GM21717 (cell line): Measurements from ENCODE around the gene GPI.
A peak's percentile ranks its signal among the peaks of the same experiment; 100 is the strongest.

Experiments used
- ATAC-seq: cut with Tn5 transposase; IDR thresholded peaks from one replicate; pipeline ENCODE4 v1.9.1; 2021; ENCODE audit warnings: mild to moderate bottlenecking, moderate library complexity; ENCODE audit not compliant: unreplicated experiment

The GPI gene

DNA sequence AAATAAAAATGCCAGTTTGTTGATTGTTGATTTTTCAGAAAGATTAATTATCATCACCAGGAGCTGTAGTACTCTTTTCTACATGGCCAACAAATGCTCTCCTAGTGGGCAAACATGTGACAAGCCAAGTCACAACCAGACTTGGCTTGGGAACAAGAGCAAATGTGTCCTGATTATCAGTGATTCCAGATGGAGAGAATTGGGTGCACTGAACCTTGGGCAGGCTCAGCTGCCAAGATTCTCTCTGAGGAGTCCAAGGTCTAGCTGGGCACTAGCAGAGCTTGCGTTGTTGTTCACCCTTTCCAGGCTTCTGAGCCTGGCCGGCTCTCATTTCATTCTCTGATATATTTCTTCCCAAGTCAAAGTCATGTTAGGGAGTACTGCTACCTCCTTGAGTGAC lies 27.3 kb upstream of the GPI start:
- no peak for ATAC-seq

GRCh38 chr19:34341935-34342680 lies 22.9 kb upstream of the GPI start:
- ATAC-seq: no peak

DNA sequence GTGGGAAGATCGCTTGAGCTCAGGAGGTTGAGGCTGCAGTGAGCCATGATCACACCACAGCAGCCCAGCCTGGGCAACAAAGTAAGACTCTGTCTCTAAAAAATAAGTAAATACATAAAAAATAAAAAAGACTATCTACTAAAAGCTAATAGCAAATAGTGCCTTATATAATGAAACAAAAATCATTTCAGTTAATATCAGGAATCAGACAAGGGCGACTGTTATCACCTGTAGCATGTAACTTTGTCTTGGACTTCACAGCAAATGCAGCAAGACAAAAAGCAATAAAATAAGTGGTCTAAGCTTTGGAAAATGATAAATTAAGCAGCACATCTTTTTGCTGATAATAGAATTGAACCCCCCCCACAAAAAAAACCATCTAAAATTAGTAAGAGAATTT lies 21.2 kb upstream of the GPI start:
- no peak for ATAC-seq

DNA sequence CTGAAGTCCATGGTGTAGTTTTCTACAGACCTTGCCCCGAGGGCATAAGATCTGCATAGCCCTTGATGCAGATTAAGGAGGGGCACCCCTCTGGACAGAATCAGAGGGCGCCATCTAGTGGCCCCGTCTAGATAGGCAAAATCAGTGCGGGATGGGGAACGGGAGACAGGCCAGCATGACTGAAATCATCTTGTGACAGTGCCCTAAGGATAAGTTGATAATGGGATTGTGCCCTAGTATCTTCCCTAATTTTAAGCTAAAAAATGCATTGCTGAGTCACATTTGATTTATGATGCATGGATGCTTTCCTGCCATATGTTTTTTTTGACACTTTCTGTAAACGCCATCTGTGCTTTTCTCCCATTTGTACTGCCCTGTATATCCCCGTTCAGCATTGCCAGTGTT lies 19.0 kb upstream of the GPI start:
- no peak for ATAC-seq

- no peak for ATAC-seq
Measured at GRCh38 chr19:34347561-34348165, 17.3 kb upstream of the GPI start.

GRCh38 chr19:34348899-34349487 lies 16.0 kb upstream of the GPI start:
- ATAC-seq: no peak

DNA sequence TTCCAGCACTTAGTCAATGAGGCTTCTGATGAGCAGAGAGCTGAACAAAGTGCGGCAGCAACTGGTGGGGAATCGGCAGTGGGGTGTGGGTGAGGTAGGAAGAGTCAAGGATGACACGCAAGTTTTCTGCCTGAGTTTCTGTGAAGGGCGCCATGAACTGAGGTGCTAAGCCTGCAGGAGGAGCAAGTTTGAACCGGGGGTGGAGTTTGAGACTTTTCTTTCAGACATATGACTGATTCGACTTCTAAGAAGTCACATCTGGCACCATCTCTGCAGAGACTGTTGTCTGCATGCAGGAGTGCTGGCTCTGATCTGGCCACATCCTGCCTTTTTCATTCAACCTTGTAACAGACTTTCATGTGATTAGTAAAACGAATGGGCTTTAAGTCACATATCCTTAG lies 14.8 kb upstream of the GPI start:
- no peak for ATAC-seq

DNA sequence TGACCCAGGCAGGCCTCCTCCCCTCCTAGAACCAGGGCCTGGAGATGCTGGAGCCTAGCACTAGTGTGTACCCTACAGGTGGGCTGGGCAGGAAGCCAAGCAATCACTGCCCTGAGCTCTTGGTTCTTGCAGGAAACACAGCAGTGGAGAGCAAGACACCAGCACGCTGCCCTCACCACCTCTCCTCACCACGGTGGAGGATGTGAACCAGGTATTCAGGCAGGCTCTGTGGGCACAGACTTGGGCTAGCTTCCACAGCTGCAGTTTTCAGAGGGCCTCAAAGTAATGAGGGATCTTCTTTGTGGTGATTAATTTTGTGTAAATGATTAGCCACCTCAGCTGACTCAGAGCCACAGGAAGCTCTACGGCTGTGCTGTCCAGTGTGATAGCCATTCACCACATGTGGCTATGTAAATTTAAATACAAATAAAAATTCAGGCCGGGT lies 13.6 kb upstream of the GPI start:
- no peak for ATAC-seq

DNA sequence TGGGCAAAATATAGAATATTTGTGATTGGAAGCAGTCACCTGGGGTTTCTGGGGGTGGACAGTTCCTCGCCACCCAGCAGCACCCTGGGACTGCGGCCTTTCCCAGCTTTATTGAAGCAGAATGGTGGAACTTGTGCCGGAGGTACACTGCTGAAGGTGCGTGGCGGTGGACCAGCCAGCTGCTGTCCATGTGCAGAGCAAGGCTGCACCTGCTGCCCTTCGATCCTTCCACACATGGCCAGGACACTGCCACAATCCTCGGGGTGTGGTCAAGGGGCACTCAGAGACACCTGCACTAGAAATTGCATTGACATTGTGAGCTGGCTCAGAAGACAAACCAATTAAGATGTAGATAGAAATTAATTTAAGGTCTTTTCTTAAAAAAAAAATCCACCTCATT lies 11.4 kb upstream of the GPI start:
- ATAC-seq: no peak

DNA sequence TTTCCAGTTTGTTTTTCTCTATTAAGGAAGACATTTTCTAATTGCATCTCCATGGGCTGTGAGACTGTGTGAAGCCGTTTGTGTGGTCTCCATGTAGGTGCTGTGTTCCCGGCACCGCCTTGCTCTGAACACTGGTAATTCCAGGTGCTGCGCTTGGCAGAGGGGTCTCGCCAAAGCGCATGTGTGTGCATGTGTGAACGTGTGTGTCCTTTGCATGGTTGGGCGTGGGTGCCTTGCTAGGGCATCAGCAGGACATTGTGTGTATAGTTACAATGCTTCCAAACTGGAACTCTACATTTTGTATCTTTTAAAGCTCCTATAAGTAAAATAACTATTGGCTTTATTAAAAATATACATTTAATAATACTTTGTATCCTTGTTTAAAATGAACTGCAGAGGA lies 9.8 kb upstream of the GPI start:
- ATAC-seq: no peak

DNA sequence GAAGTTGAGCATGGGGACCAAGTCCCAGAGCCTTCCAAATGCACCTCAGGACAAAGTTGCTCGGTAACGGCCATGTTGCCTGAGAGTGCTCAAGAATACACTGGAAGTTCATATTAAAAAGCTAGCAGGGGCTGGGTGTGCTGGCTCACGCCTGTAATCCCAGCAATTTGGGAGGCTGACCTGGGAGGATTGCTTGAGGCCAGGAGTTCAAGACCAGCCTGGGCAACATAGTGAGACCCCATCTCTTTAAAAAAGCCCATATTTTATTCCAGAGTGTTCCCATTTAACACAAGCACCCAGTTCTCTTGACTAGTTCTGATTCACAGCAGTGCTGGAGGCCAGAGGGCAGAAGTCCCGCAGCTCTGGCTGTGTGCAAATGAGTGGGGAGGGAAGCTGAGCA lies 8.1 kb upstream of the GPI start:
- no peak for ATAC-seq

- ATAC-seq: no peak
Measured at GRCh38 chr19:34357431-34357830, 7.6 kb upstream of the GPI start.

DNA sequence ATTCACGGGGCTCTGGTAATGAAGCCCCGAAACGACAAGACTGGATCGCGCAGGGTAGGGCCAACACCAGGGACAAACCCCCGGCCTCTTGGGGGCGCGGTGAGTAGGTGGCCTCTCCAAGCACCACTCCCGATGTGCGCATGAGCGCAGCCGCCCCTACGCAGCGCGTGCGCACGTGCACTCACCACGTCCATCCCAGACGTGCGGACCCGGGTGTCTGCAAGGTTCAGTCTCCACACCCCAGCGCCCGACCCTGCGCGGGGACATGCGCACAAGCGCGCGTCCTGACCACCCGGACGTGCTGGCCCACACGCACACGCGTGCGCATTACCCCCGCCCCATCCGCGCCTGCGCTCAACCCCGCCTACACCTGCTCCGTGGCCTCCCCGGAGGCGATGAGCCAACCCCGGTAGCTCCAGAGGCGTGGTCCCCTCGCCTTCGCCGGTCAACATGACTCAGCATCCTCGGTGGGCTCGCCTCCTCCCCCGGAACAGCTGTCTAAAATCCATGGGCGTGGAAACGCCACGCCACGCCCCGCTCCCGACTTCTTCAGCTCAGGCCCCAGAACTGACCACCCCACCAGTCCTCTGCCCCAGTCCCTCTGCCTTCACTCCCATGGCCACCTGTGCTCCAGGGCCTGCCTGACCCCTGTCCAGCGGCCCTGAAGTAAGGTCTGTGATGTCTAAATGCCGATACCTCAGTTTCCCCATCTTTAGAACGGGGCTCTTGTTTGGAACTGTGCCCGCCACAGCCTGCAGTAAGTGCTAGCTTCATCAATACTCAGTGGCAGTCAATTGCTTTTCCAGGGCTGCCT lies 5.6 kb upstream of the GPI start:
- peak; percentile 76 for ATAC-seq

GRCh38 chr19:34359954-34360315 lies 5.1 kb upstream of the GPI start:
- no peak for ATAC-seq

GRCh38 chr19:34360354-34360909 lies 4.6 kb upstream of the GPI start:
- no peak for ATAC-seq

- no peak for ATAC-seq
Measured at GRCh38 chr19:34362679-34363069, 2.3 kb upstream of the GPI start.

- no peak for ATAC-seq
Measured at GRCh38 chr19:34363094-34363493, 1.9 kb upstream of the GPI start.

DNA sequence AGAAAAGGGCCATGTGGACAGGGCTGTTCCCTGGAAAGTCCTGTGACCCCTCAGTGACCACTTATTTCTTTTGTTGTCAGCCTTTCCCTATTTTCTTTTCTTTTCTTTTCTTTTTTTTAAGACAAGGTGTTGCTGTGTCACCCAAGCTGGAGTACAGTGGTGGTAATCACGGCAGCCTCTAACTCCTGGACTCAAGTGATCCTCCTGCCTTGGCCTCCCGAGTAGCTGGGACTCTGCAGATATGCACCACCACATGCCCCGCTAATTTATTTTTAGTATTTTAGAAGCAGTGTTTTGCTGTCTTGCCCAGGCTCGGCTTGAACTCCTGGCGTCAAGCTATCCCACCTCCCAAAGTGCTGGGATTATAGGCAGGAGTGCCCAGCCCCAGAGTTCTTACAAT lies 1.1 kb upstream of the GPI start:
- no peak for ATAC-seq

DNA sequence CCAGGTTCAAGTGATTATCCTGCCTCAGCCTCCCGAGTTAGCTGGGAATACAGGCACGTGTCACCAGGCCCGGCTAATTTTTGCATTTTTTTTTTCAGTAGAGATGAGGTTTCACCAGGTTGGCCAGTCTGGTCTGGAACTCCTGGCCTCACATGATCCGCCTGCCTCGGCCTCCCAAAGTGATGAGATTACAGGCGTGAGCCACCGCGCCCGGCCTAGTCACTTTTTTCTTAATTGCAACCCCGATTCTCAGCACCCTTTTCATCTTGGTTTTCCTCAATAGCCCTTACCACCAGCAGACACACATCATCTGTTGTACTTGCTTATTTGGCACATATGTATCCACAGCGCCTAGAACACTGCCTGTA lies 550 bp upstream of the GPI start:
- ATAC-seq: no peak

DNA sequence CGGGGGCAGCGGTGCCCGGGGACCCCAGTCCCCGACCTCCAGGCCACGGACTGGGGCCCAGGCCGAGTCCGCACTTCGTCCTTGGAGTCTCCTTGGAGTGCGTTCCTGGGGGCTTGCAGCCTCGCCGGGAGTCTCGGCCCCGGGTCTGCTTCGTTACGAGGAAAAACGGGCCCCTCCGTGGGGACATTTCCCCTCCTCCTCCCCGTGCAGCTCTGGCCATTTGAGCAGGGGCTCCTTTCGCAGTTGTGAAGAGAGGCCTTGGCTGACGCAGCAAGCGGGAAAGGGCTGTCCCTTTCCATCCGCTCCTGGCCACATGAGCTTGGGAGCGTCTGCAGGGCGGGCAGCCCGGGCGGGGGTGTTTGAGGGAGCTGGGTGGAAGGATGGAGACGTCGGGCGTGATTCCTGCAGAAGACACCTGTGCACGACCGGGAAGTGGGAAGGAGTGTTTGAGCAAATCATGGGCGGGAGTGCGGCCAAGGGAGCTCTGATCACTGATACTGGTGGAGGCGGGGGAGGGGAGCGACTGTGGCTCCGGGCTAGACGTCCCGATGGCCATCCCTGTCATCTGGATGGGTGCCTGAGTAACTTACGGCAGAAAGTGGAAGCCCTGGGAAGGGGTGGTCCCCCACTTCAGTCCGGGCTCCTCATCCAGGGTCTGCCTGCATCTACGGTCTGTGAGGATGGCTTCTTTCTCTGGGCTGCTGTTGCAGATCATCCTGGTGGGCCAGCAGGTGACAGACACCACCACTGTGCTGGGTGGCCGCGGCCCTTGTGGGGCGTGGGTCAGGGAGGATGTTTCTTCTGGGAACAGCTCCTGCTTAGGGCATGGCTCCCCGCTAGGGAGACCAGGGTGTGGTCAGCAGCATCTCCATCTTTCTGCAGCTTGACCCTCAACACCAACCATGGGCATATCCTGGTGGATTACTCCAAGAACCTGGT lies 736 bp downstream of the GPI start:
- ATAC-seq: no peak
